Cortex of kidney (tissue), 1 donor: ENCODE data around the gene PPP1R7.

Experiments used
- DNase-seq: peaks from one replicate; lab custom pipeline; 2025; lab: John Stamatoyannopoulos, UW

The PPP1R7 gene

DNA sequence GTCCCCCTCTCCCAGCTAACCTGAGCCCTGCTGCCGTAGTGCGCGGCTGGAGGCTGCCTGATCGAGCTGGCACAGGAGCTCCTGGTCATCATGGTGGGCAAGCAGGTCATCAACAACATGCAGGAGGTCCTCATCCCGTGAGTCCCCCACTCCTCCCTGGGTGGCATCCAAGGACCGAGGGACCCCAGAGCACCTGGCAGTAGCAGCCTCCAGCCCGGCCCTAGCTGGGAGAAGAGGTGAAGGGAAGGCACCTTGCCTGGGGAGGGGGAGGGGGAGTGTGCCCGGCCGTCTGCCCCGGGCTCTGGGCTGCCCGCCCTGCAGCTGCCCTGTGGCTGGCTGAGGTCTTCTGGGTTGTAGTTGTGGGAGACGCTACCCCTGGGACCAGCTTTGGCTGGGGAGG, 64.5 kb downstream of the PPP1R7 start:
- DNase-seq = no peak

DNA sequence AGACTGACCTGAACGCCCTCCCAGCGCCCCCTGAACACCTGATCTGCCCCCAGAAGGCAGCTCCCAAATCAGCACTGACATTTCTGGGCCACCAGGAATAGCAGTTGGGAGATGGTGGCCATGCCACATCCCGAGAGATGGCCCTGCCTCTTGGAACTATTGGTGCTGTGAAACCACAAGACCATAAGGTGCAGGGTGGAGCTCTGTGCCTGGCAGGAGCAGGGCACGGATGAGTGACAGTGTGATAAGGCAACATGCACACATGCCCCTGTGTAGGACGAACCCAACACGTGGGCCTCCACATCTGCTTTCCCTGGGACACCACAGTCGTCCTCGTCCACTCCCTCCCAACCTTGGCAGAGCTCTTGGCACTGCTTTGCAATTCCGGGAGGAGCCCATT, 65.2 kb downstream of the PPP1R7 start:
- no peak for DNase-seq

DNA sequence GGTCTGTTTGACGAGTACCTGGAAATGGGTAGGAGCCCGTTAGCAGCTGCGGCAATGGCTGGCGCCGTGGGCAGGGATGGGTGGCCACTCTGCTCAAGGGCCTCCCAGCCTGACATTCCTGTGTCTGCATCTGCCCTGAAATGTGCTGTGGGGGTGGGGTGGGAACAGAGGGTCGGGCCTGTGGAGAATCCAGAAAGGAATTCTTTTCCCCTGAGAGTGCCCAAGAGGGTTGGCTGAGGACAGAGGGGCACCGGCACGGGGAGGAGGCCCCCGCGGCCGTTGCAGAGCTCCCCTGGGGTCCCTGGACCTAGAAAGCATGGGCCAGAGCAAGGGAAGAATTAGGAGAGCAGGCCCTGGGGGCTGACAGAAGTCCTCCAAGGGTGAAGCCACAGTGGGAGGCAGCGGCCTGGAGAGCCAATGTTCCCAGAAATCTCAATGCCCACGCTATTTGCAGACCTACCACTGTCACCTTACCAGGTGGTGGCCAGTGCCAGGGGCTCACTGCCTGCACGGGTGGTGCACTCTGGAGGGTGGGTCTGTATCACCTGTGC, 66.0 kb downstream of the PPP1R7 start:
- DNase-seq = no peak

DNA sequence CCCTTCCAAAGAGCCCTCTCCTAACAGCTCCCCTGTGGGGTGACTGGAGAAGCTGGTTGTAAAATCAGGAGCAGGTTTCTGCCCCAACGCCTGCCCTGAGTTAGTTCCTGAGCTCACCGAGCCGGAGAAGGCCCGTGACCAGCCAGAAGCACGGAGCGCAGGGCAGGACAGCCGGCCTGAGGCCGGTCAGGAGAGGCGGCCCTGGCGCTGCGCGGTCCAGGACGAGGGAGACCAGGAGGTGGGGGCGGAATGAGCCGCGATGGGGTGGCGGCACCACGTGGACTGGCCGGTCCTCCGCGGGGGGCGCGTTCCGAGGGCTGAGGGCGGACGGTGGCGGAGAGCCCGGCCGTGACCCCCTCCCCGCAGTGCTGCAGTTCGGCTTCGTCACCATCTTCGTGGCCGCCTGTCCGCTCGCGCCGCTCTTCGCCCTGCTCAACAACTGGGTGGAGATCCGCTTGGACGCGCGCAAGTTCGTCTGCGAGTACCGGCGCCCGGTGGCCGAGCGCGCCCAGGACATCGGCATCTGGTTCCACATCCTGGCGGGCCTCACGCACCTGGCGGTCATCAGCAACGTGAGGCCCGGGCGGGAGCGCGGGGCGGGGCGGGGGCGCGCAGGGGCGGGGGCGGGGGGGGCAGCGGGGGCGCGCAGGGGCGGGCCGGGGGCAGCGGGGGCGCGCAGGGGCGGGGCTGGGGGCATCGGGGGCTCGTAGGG, 67.2 kb downstream of the PPP1R7 start:
- DNase-seq = no peak

DNA sequence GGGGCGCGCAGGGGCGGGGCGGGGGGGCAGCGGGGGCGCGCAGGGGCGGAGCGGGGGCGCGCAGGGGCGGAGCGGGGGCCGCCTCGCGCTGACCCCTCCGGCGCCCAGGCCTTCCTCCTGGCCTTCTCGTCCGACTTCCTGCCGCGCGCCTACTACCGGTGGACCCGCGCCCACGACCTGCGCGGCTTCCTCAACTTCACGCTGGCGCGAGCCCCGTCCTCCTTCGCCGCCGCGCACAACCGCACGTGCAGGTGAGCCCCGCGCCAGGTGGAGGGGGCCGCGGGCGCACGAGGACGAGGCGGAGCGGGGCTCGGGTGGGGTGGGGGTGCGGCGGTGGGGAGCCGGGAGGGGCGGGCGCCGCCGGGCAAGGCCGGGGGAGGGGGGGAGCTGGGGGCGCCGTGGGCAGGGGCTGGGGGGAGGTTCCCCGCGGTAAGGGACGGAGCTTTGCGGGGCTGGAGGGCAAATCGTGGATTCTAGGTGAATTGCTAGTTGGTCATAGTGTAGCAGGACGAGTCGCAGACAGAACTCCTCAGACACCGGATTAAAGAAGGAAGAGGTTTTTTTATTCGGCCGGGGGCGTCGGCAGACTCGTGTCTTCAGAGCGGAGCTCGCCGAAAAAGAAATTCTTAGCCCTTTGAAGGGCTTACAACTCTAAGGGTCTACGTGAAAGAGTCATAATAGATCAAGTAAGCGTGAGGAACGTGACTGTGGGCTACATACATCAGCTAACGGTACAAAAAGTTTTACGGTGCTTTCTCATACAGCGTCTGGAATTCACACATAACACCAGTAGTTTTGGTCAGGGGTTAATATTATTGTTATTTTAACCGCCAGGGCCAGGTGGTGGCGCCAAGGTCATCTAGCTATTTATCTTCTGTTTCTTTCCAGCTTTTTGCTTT, 68.1 kb downstream of the PPP1R7 start:
- no peak for DNase-seq

DNA sequence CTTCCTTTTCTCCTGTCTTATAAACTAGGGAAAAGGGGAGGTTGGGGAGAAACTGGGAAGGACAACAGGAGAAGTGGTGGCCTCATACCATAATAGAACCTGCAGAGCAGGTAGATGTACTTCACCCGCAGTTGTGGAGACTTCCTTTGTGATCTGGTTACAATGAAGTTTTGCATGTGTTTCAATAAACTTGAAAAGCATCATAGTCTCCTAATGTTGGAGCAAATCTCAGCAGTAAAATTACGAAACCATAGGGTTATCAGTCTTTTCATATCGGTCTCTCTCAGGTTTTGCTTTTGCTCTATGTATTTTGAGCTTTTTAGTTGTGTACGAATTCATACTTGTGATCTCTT, 68.7 kb downstream of the PPP1R7 start:
- DNase-seq = no peak

DNA sequence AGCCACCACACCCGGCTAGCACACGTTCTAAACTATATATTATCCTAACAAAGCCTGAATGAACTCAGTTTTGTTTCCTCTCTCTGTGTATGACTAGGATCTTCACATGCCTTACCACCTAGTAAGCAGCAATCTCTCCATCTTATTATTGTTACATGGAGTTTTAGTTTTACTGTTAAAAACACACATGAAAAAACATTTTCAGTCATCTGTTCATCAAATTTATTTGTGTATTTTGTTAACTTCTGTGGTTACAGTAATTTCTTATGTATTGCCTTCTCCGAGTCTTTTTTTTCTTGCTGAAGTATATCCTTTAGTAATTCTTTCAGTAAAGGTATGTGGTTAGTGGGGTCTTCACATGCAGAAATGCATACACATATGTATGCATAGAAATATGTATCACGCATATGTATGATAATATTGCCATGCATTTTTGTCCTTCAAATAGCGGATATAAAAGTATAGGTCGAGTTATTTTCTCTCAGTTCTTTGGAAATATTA, 69.6 kb downstream of the PPP1R7 start:
- DNase-seq = no peak

DNA sequence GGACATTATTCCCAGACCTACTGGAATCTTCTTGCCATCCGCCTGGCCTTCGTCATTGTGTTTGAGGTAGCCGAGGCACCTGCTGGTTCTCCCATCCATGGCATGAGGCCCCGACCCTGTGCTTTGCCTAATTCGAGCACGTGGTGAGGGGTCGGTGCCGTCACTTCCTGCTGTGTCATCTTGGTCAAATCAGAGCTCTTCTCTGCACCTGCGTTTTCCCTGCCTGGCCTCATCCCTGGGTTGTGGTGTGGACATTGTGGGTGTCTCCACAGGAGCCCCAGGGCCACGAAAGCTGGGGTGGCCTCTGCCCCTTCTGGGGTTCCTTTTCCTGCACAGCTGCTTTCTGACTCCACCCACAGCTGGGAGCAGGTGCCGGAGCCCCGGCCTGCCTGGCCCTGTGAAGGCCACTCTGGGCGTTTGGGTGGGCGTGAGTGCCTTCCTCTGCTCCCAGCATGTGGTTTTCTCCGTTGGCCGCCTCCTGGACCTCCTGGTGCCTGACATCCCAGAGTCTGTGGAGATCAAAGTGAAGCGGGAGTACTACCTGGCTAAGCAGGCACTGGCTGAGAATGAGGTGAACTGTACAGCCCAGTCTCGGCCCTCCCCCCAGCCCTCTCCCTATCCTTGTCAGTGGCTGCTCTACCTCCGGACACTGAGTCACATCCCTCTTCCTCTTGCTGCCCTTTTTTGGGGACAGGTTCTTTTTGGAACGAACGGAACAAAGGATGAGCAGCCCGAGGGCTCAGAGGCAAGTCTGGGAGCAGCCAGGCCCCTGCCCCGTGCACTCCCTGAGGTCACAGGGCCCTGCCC, 73.1 kb downstream of the PPP1R7 start:
- DNase-seq = no peak

DNA sequence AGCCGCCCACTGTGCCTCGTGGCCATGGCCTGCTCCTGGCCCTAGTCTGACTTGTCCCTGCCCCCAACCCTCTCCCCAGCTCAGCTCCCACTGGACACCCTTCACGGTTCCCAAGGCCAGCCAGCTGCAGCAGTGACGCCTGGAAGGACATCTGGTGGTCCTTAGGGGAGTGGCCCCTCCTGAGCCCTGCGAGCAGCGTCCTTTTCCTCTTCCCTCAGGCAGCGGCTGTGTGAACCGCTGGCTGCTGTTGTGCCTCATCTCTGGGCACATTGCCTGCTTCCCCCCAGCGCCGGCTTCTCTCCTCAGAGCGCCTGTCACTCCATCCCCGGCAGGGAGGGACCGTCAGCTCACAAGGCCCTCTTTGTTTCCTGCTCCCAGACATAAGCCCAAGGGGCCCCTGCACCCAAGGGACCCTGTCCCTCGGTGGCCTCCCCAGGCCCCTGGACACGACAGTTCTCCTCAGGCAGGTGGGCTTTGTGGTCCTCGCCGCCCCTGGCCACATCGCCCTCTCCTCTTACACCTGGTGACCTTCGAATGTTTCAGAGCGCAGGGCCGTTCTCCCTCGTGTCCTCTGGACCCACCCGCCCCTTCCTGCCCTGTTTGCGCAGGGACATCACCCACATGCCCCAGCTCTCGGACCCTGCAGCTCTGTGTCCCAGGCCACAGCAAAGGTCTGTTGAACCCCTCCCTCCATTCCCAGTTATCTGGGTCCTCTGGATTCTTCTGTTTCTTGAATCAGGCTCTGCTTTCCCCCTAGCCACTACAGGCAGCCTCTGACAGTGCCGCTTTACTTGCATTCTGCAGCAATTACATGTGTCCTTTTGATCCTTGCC, 74.0 kb downstream of the PPP1R7 start:
- no peak for DNase-seq

DNA sequence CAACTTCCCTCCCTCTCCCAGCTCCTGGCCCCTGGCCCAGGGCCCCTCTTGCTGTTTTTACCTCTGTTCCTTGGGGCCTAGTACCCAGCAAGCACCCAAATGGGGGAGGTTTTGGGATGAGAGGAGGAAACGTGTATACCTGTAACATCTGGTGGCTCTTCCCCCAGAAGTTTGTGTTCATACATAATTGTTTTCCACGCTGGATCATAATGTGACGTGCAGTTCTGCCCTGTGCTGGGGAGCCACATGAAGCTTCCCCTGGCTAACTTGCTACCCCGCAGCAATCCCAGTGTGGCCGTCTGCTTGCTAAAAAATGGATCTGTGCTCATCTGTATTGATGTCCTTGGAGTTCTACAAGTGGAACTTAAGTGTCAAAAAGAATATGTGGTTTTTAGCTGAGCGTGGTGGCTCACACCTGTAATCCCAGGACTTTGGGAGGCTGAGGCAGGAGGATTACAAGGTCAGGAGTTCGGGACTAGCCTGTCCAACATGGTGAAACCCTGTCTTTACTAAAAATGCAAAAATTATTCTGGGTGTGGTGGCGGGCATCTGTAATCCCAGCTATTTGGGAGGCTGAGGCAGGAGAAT, 74.7 kb downstream of the PPP1R7 start:
- DNase-seq = no peak

DNA sequence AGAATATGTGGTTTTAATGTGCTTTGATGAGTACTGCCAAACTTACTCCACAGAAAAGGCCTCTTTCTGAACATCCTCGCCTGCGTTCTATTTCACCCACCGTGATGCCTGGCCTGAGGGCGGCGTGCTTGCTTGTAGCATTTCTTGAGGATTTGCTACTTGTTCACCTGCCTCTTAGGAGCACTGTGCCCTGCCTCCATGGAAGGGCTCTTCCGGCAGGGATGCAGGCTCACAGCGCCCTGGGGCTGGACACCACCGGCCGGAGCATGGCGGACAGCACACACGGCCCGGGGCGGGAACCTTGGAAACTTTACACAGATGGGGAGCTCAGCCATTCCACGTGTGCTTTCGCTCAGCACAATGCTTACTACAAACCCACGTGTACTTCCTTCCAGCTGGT, 75.3 kb downstream of the PPP1R7 start:
- DNase-seq = no peak

DNA sequence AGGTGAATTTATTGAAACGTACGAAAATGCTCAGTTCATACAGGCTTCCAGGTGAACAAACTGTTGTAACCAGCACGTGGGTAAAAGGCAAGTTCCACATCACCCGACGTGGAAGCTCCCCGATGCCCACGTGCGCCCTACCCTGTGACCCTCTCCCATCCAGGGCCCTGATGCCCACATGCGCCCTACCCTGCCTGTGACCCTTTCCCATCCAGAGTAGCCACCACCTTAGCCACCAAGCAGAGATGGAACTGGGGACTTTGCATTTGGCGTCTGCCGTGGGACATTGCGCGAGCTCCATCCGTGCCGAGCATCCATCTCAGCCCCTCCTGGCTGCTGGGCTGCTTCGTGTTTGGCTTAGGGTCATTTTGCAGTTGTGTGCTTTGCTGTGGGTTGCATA, 75.7 kb downstream of the PPP1R7 start:
- no peak for DNase-seq

DNA sequence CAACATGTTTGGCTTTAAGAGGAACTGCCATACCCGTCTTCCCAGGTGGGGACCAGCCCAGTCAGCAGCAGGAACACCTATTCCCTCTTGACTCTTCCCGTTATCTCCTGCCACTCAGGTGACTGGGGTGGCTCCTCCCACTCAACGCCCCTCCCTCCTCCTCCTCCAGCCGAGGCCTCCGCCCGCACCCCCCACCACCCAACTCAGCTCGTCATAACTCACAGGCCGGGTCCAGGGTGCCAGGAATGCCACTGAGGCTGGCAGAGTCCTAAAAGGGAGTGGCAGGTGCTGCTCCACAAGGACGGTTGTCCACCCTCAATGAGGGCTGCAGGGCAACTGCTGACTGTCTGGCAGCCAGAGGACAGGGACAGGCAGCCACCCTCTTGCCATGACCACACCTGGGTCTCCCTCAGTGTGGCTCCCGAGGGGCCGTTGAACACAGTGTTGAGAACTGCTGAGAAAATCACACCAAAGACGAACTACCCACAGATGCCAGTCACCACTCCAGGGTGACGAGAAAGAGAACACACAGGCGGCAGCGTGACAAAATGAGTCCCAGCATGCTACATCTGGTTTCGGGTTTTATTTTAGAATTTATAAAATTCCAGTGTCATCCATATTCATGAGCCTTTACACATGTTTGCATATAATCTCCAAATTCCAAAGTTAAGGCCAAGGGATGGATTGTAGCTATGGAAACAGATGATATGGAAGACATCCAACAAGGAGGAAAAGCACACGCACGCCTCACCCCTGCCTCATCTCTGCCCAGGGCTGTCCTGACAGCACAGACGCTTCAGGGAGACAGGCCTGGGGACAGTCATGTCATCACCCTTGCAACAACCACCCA, 76.7 kb downstream of the PPP1R7 start:
- DNase-seq = no peak

DNA sequence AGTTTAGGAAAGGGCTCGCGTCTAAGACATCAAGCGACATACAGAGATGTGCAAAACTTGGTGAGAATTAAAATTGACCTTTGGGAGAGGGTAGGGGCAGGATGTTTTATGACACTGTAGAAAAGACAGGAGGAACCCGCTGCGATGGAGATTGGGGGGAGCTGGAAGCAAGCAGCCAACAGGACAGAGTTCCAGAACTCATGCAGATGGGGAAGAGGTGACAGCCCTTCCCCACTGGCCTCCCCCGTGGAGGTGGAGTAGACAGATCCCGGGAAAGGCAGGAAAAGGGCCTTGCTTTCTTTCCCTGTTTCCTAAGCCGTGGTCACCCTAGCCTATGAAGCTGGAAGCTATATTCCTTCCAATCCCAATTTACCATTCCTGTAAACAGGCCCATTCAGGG, 77.3 kb downstream of the PPP1R7 start:
- no peak for DNase-seq

DNA sequence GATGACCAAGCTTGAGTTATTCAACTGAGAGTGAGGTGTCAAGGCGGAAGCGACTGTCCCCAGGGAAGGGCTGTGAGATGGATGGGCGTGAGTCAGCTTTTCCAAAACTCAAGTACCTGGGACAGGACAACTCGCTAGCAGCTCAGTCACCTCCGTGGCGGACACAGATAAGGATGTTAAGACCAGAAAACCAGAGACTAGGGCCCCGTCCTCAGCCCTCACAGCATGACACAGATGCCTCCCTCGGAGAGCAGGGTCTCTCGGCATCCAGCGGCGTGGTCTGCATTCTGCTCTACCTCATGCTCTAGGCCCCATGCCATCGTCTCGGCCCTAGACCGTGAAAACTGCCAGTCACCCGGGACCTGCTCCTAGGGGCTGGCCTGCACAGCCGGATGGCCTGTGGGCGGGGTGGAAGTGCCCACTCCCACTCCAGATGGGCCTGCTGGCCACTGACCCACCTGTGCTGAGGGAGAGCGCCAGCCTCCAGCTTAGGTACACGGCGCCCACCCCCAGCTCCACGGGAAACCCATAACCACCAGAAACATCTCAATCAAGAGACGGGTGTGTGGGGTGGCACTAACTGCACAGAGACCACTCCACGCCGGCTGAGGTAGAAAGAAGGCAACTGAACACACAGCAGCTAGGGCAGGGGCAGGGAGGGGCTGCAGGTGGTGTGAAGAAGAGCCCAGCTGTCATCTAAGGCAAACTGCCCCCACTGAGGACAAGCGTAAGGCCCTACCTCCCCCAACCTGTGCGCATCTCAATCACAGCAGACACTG, 78.0 kb downstream of the PPP1R7 start:
- no peak for DNase-seq

DNA sequence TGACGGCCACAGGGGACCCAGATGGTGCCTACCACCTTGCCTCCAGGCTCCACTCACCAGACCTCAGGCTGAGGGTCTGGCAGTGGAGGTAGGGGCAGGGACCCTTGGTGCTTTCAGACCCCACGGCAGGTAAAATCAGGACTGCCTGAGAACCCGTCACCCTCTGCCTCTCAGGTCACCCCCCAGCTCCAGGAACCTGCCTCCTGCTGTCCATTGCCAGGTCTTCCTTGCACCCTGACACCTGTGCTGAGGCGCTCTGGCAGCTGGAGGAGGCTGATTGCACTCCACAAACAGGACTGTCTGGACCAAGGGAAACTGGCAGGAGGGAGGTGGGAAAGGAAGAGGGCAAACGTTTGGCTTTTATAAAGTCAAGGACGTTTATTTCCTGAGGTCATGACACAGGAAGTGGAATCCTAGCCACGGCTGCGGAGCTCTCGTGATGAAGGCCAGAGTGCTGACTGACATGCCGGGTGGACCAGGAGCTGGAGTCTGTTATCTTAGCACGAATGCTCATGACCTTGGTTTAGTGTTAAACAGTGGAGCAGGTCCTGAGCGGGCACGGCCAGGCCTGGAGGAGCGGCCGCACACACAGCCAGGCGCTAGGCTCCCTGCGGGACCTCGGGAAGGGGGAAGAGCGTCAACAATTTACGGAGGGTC, 78.7 kb downstream of the PPP1R7 start:
- DNase-seq = no peak

DNA sequence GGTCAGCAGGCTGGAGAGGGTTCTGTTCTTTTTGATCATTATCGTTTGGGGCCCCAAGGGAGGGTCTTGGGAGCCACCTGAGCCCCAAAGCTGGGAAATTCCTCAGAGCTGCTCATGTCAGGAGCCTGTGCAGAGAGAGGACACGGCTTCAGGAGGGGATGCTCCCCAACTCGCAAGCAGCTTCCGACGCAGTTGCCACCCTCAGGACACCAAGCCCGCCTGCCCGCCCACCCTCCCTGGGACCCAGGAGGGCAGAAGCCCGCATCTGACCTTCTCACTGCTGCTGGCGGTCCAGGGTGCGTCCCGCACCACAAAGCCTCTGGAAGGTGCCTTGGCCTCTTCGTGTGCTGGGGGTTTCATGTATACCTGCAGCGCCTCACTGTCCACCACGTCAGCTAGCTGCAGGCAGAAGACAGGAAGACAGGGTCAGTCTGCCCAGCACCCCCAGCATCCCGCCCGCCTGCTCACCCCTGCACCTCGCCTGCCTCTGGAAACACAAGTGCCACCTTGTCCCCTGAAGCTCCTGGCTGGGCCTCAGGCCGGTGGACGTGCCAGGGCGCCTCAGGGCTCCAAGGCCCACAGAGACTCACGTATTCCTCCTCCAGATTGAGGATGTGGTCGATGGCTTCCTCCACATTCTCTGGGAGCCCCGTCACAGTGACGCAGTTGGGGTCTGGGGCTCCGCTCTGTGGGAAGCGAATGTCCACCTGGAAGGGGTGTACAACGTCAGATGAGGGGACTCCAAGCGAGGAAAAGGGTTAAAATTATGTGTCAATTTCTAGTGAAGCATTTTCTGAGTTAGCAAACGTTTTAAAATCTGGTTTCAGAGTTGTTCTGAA, 79.5 kb downstream of the PPP1R7 start:
- no peak for DNase-seq

DNA sequence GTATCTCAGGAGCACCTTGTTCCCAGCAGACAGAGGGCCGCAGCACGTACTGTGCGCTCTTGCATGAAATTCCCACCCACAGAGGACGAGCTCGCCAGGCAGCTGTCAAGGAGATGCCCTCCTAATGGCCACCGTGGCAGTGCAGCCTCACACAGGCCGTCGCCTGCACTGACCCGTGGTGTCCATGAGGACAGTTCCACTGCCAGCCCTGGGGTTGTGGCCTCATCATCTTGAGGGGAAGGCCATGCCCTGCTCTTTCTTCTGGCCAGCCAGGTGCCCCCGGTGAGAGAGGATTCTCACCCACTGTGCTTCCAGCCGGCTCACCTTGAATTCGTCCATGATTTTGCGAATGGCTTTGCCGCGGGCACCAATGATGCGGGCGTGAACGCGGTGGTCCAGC, 80.2 kb downstream of the PPP1R7 start:
- DNase-seq = no peak
